ENCODE data around the gene APLP2.

- TF ChIP-seq CTCF (IDR thresholded peaks at IDR 0.05) (no peak), POLR2A (IDR thresholded peaks at IDR 0.05) (peak in 1 of 4 donors; percentile 18)
Measured at GRCh38 chr11:130043575-130043974, 26.1 kb upstream of the APLP2 start.
